A673 (cell line): ENCODE measurements around the gene NBPF3.

Experiments used
- EZH2 ChIP-seq: fragments of 200-600 bp; sonication (generic); IDR thresholded peaks from 2 replicates; pipeline ENCODE4 v1.6.1; 2017; ENCODE audit warnings: borderline replicate concordance, low read depth, mild to moderate bottlenecking, mixed read lengths, antibody characterized with exemption, low read length; ENCODE audit not compliant: poor library complexity, severe bottlenecking
- TF ChIP-seq, protein P1 (sequence below): fragments of 300-800, 200-600 bp; sonication (generic); conservative IDR thresholded peaks from 2 replicates; pipeline ENCODE4 v1.5.1; 2017; ENCODE audit warnings: low read depth, mild to moderate bottlenecking, antibody characterized with exemption, low read length, moderate library complexity, mixed read lengths

DNA sequence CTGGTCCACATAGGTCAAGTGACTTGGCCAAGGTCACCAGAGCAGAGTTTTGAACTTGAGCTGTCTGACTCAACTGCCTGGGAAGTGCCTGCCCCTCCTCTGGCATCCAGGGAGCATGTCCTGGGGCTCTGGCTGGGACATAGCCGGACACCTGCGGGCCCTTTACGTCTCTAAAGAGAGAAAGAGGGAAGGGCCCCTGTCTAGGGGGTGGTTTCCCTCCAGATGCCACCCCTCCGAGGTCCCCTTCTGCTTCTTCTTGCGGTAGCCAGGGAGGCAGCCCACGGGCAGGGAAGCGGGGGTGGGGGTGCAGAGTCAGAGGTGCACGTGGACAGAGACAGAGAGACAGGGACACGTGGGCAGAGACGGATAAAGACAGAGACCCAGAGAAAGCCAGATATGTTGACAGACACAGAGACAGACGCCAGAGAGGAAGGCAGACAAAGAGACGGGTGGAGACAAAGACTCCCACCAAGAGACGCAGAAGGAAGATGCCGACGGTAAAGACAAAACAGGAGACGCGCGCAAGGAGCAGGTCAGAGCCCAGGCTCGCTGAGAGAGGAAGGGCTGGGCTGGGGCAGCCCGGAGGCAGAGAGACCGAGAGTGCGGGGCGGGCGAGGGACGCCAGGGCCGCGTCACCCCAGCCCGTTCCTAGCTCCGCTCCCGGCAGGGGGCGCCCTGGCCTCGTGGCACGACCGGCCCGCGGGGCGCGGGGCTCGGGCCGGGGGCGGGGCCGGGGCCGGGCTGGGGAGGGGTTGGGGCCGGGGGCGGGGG, 68.8 kb downstream of the NBPF3 start:
- TF ChIP-seq, protein P1, sequence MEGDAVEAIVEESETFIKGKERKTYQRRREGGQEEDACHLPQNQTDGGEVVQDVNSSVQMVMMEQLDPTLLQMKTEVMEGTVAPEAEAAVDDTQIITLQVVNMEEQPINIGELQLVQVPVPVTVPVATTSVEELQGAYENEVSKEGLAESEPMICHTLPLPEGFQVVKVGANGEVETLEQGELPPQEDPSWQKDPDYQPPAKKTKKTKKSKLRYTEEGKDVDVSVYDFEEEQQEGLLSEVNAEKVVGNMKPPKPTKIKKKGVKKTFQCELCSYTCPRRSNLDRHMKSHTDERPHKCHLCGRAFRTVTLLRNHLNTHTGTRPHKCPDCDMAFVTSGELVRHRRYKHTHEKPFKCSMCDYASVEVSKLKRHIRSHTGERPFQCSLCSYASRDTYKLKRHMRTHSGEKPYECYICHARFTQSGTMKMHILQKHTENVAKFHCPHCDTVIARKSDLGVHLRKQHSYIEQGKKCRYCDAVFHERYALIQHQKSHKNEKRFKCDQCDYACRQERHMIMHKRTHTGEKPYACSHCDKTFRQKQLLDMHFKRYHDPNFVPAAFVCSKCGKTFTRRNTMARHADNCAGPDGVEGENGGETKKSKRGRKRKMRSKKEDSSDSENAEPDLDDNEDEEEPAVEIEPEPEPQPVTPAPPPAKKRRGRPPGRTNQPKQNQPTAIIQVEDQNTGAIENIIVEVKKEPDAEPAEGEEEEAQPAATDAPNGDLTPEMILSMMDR: peak; percentile 53
- TF ChIP-seq EZH2: no peak
